Measurements from ENCODE around the gene SLAIN2.
"Not testable (repeated sequence)": the region's sequence is repeated elsewhere in the genome, so short reads cannot be mapped to it uniquely, and the experiment has no call there.

Gene SLAIN2

GRCh38 chr4:48446642-48447041 is 105.3 kb downstream of the SLAIN2 start:
- DNase-seq: no peak

- DNase-seq: no peak
Observed at GRCh38 chr4:48449151-48449550, 107.8 kb downstream of the SLAIN2 start.

GRCh38 chr4:48450740-48451139 is 109.4 kb downstream of the SLAIN2 start:
- DNase-seq: no peak

- not testable (repeated sequence) for DNase-seq
Observed at GRCh38 chr4:48451656-48452055, 110.3 kb downstream of the SLAIN2 start.

- DNase-seq: no peak
Observed at GRCh38 chr4:48454591-48454990, 113.3 kb downstream of the SLAIN2 start.

- DNase-seq: no peak
Observed at GRCh38 chr4:48461000-48461399, 119.7 kb downstream of the SLAIN2 start.

- no peak for DNase-seq
Observed at GRCh38 chr4:48462363-48462762, 121.0 kb downstream of the SLAIN2 start.

- peak in 1 of 2 experiments; percentile 4 for DNase-seq
Observed at GRCh38 chr4:48467442-48467841, 126.1 kb downstream of the SLAIN2 start.

GRCh38 chr4:48467891-48468290 is 126.6 kb downstream of the SLAIN2 start:
- DNase-seq: peak in 1 of 2 experiments; percentile 3

GRCh38 chr4:48470137-48470536 is 128.8 kb downstream of the SLAIN2 start:
- no peak for DNase-seq

- DNase-seq: no peak
Observed at GRCh38 chr4:48470570-48470969, 129.2 kb downstream of the SLAIN2 start.

GRCh38 chr4:48472794-48473193 is 131.5 kb downstream of the SLAIN2 start:
- DNase-seq: no peak

- no peak for DNase-seq
Observed at GRCh38 chr4:48475770-48476169, 134.4 kb downstream of the SLAIN2 start.

Data from NCI-H524 (cell line).